Activated T-helper 9 cell treated with anti-CD3 and anti-CD28 coated beads, Interleukin-2, amount 50 U/mL, for 16 hours (primary cell): ENCODE measurements around the gene COL11A2.

ENCODE experiments used
- DNase-seq: peaks from one replicate; pipeline ENCODE4 v3.0.0-alpha.2; 2020; ENCODE audit warnings: low read depth

COL11A2 gene

DNA sequence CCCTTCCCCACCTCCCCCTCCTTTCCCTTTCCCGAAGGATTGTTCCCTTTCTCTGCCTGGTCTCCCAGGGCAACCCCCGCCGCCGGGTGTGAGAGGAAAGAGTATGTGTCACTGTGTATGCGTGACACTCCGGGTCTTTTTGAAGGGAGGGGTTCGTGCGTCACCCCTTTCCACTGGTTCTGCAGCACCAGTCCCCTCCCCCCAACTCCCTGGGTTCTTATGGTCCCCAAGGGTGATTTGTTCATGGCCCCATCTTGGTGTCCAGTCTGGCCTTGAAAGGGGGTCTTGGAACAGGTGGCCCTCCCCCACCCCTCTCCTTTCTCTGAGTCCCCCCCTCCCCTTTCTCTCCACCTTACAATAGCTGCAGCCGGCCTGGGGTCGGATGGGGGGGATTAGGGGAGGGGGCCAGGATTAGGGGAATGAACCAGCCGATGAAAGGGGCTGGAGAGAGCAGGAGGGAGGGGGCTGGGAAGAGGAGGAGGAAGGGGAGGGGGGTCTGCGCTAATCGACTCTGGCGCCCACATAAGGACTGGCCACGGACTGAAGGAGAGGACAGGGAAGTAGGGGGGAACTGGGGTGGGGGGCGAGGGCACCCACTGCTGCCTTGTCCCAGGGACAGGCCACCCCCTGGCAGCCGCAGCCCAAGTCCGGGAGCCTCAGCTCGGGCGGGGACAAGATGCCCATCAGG, 14.7 kb upstream of the COL11A2 start:
- no peak for DNase-seq

- no peak for DNase-seq
These were observed 14.0 kb upstream of the COL11A2 start for GRCh38 chr6:33206027-33206863.

GRCh38 chr6:33205191-33206026, 13.1 kb upstream of the COL11A2 start:
- DNase-seq: no peak

- DNase-seq: peak; percentile 87
These were observed 12.3 kb upstream of the COL11A2 start, which contains the start of gene HSD17B8 for GRCh38 chr6:33204415-33205190. HSD17B8 (plus strand) TSS chr6:33204655; CDS start chr6:33204669, 14 bp downstream.

DNA sequence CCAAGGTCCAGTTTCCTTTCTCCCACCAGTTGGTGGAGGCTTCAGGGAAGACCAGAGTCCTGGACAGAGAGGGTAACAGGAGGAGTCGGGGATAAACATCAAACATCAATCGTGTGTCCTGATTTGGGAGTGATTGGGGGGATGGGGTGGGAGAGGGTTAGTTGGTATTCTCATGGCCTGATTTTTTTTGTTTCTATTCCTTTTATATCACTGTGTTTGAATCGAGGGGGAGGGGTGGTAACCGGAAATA, 11.8 kb upstream of the COL11A2 start:
- DNase-seq: no peak

DNA sequence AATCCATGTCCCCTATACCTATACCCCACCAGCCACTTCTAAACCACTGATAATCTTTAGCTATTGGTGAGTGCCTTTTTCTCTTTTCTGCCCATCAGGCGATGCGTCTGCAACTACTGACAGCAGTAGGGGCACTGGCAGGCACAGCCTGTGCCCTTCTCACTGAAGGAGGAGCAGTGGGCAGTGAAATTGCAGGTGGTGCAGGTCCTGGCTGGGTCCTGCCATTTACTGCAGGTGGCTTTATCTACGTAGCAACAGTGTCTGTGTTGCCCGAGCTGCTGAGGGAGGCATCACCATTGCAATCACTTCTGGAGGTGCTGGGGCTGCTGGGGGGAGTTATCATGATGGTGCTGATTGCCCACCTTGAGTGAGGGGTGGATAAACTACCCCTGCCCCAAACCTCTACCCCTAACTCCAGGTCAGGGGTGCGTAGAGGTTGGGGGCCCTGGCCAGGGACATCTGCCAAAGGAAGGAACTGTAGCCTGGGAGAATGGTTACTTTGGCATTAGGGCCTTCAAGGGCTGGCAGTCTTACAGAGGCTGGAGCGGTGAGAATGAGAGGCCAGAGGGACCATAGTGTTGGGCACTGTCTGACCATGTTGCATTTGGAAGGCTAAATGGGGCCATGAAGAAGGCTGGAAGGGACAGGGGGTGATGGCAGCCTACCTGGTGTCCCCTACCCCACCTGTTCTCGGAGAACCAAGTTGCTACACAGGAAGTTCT, 11.3 kb upstream of the COL11A2 start:
- no peak for DNase-seq

DNA sequence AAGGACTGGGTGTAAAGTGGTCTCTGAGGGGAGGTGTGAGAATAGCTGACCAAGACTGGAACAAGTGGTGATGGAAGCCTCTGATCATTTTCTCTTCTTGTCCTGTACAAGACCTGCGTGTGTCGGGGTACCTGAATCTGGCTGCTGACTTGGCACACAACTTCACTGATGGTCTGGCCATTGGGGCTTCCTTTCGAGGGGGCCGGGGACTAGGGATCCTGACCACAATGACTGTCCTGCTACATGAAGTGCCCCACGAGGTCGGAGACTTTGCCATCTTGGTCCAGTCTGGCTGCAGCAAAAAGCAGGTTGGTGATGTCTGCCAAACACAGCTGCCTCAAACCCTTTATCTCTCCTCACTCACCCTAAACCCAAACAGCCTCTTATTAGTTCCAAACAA, 10.5 kb upstream of the COL11A2 start:
- no peak for DNase-seq

DNA sequence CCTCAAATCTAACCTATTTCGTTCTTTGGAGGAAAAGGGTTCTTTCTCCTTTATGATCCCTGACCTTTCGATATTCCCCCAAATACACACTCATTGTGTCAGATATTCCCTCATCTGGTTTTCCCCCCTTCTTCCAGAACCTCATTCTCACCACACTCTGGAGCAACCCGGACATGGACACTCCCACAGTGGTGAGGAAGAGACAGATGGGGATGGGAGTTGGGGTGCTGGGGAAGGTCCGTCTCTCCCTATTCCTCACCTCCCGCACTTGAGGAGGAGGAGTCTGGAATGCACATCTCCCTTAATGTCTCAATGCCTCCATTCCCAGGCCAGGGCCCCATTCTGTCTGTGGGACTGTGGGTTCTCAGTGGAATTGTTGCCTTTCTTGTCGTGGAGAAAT, 9.7 kb upstream of the COL11A2 start:
- no peak for DNase-seq

- no peak for DNase-seq
These were observed 8.9 kb upstream of the COL11A2 start for GRCh38 chr6:33201147-33201545.

- peak; percentile 99 for DNase-seq
These were observed 8.2 kb upstream of the COL11A2 start, which contains the start of the genes RXRB and SLC39A7 for GRCh38 chr6:33200219-33201146. RXRB (minus strand) TSS chr6:33200665; CDS start chr6:33200476, 189 bp downstream. SLC39A7 (plus strand) TSS chr6:33200867; CDS start chr6:33201246, 379 bp downstream.

DNA sequence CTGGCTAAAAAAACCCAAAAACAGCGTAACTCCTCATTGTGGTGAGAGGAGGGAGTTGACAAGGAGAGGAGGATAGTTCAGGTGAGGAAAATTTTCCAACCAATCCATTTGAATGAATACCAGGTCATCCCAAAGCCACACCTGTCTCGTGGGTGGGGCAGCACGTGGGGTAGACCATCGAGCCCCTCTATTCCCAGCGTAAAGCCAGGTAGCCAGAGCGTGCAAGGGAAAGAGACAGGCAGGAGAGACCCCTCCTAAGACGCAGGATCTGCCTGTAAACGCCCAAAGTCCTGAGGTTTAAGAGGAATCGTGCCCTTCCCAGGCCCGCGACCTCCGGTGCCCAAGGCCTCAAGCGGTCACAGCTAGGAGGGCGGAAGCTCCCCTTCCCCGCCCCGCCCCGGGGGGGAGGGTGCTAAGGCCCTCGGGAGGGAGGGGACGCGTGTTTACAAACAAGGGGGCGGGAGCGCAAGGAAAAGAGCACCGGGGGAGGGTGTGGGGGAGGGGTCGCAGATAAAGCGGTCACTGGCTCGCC, 7.5 kb upstream of the COL11A2 start:
- peak; percentile 62 for DNase-seq

DNA sequence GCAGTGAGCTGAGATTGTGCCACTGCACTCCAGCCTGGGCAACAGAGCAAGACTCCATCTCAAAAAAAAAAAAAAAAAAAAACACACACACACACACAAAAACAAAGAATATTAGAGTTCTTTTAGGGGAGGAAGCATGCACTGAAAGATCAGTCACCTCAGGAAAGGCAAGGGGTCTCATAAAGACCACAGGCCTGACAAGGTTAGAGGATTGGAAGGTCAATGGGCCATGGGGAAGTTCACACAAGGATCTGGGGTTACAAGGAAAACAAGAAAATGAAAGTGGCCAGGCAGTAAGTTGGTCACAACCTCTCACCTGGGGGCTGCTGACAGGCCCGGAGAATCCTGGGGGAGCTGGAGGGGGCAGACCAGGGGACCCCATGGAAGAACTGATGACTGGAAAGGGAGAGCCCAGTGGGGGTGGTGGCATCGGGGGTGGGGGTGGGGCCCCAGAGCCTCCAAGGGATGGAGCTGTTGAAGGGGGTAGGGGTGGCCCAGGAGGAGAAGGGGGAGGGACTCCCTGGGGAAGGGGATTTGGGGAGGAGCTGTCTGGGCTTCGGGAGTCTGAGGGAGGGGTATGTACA, 6.7 kb upstream of the COL11A2 start:
- DNase-seq: no peak

DNA sequence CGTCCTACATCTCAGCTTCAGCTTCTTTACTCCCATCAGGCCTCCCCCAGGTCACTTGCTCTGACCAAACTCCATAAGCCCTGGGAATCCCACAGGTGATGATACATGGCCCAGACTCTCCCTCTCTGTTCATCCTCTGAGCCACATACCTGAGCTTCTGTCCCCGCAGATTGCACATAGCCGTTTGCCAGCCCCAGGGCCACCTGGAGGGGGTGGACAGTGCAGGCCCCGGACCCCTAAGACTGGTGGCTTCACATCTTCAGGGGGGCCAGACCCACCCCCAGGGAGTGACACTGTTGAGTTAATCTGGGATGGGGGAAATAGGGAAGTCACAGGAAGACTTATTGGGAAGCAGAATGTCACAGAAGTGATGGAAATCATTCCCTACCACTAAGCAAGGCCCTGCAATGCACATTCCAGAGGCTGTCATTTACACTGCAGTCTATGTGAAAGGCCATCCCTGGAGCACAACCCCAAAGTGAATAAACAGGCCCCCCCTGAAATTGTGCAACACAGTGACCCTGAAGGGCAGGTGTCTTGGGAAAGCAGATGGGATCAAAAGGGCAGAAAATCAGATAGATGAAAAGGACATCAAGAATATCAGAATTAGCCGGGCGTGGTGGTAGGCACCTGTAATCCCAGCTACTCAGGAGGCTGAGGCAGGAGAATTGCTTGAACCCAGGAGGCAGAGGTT, 6.0 kb upstream of the COL11A2 start:
- no peak for DNase-seq

GRCh38 chr6:33197431-33198048, 5.3 kb upstream of the COL11A2 start:
- DNase-seq: no peak

- no peak for DNase-seq
These were observed 3.3 kb upstream of the COL11A2 start for GRCh38 chr6:33195304-33196165.

GRCh38 chr6:33194431-33194979, 2.2 kb upstream of the COL11A2 start:
- no peak for DNase-seq

DNA sequence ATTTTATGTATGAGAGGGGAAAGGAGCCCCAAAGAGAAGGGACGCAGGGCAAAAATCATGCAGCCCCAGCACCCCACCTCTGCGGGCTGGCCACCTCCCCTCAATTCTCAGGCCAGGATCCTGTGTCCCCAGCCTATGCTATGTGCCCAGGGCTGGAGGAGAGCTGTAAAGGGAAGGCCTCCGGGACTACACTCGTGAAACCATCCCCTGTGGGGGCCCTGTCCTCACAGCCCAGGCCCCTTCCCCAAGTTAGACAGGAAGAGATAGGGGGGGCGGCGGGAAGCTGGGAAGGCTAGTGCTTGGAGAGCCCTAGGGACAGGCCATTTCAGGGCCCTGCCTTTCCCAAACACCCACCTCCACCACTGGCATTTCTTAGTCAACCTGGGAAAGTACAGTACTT, 1.4 kb upstream of the COL11A2 start:
- DNase-seq: no peak
